C4-2B (cell line): ENCODE results near the gene RBM47.

ENCODE experiments used
- ZFX ChIP-seq: fragments of 450-650 bp; IDR thresholded peaks from 2 replicates; pipeline ENCODE4 v1.6.1; 2017
- TF ChIP-seq, protein P1 (sequence below): fragments of 450-650 bp; conservative IDR thresholded peaks from 2 replicates; pipeline ENCODE4 v1.5.1; 2017; ENCODE audit warnings: mild to moderate bottlenecking

DNA sequence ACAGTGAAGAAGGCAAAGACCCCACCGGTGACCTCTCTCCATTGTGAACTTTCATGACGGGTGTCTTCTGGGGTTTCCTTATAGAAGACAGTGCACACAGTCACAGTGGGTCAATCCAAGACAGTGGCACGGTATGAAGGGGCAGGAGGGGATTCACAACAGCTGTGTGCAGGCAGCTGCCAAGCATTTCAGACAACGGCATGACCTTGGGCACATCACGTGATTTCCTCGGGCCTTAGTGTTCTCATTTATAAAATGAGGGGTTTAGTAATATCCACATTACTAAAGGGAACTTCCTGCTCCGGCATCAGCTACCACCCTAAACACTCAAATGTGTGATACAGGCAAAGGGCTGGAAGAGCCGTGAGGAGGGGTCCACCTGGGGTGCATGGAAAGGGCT, 42.9 kb downstream of the RBM47 start:
- TF ChIP-seq, protein P1, sequence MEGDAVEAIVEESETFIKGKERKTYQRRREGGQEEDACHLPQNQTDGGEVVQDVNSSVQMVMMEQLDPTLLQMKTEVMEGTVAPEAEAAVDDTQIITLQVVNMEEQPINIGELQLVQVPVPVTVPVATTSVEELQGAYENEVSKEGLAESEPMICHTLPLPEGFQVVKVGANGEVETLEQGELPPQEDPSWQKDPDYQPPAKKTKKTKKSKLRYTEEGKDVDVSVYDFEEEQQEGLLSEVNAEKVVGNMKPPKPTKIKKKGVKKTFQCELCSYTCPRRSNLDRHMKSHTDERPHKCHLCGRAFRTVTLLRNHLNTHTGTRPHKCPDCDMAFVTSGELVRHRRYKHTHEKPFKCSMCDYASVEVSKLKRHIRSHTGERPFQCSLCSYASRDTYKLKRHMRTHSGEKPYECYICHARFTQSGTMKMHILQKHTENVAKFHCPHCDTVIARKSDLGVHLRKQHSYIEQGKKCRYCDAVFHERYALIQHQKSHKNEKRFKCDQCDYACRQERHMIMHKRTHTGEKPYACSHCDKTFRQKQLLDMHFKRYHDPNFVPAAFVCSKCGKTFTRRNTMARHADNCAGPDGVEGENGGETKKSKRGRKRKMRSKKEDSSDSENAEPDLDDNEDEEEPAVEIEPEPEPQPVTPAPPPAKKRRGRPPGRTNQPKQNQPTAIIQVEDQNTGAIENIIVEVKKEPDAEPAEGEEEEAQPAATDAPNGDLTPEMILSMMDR = no peak
- TF ChIP-seq ZFX = no peak
